Duodenal mucosa (tissue), 2 donors: ENCODE data around the gene SERPINB13.

Experiments
- H3K27ac ChIP-seq: one replicate; pipeline ENCODE4 v1.7.0; 2013; ENCODE audit warnings: low read depth, low read length
- H3K27me3 ChIP-seq, 2 donors: one replicate each; pipeline ENCODE4 v1.7.0; 2013; ENCODE audit warnings: low read length in 2 of 2, control low read depth in 1 of 2; ENCODE audit not compliant: insufficient read depth in 2 of 2, control insufficient read depth in 1 of 2
- H3K36me3 ChIP-seq, 2 donors: one replicate each; pipeline ENCODE4 v1.7.0; 2013; ENCODE audit warnings: low read length in 2 of 2, control low read depth in 1 of 2; ENCODE audit not compliant: insufficient read depth in 2 of 2, control insufficient read depth in 1 of 2
- H3K4me1 ChIP-seq, 2 donors: one replicate each; pipeline ENCODE4 v1.7.0; 2013; ENCODE audit warnings: low read length in 2 of 2, control low read depth in 1 of 2; ENCODE audit not compliant: insufficient read depth in 2 of 2, control insufficient read depth in 1 of 2
- H3K4me3 ChIP-seq, 2 donors: one replicate each; pipeline ENCODE4 v1.7.0; 2013; ENCODE audit warnings: low read length in 2 of 2, low read depth in 1 of 2
- H3K9ac ChIP-seq, 2 donors: one replicate each; pipeline ENCODE4 v1.7.0; 2013; ENCODE audit warnings: low read length in 2 of 2, low read depth in 1 of 2
- H3K9me3 ChIP-seq, 2 donors: one replicate each; pipeline ENCODE4 v1.7.0; 2013; ENCODE audit warnings: low read length in 2 of 2, control low read depth in 1 of 2; ENCODE audit not compliant: control insufficient read depth in 1 of 2

SERPINB13 gene

DNA sequence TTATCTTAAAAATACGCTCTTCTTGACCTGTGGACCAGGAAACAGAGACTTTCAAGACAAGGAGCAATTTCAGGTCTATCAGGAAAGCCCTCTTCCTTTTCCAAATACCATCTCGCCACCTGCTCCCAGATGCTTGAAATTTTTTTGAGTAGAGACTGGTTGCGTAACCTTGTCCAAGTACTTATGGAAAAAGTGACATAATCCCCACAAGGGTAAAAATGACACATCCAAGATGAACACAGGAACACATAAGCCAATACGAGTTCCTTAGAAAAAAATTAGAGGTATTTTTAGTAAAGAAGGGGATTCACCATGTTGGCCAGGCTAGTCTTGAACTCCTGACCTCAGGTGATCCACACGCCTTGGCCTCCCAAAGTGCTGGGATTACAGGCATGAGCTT is 1.8 kb downstream of the SERPINB13 start:
- H3K9me3 ChIP-seq, result no peaks in the 10 kb centered on the region
- H3K4me1 ChIP-seq, result no peaks in the 10 kb centered on the region
- no peak overlapping the region for H3K27ac ChIP-seq
- H3K27me3 ChIP-seq, result no peaks in the 10 kb centered on the region
- H3K9ac ChIP-seq, result no peak overlapping the region
- H3K4me3 ChIP-seq, result no peak overlapping the region
- H3K36me3 ChIP-seq, result no peaks in the 10 kb centered on the region

DNA sequence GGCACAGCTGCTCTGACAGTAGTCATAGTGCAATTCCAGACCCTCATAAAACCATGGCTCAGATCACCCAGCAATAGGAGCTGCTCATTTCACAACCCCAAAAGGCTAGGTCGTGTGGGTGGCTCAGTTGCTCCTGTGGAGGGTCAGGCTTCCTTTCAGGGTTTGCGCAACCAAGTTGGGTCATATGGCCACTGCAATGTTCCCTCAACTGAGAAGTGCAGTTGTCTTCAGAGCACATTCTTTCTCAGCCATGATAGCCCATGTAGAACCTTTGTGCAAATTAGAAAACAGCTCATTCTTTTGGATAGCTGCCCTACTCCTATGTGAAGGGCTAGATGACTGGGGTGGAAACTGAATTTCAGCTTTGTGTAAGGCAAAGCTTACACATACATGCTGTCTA is 3.2 kb downstream of the SERPINB13 start:
- no peaks in the 10 kb centered on the region for H3K36me3 ChIP-seq
- H3K27me3 ChIP-seq, result no peaks in the 10 kb centered on the region
- no peak overlapping the region for H3K9ac ChIP-seq
- H3K4me3 ChIP-seq, result no peak overlapping the region
- H3K4me1 ChIP-seq, result no peaks in the 10 kb centered on the region
- H3K27ac ChIP-seq, result no peak overlapping the region
- H3K9me3 ChIP-seq, result no peaks in the 10 kb centered on the region

DNA sequence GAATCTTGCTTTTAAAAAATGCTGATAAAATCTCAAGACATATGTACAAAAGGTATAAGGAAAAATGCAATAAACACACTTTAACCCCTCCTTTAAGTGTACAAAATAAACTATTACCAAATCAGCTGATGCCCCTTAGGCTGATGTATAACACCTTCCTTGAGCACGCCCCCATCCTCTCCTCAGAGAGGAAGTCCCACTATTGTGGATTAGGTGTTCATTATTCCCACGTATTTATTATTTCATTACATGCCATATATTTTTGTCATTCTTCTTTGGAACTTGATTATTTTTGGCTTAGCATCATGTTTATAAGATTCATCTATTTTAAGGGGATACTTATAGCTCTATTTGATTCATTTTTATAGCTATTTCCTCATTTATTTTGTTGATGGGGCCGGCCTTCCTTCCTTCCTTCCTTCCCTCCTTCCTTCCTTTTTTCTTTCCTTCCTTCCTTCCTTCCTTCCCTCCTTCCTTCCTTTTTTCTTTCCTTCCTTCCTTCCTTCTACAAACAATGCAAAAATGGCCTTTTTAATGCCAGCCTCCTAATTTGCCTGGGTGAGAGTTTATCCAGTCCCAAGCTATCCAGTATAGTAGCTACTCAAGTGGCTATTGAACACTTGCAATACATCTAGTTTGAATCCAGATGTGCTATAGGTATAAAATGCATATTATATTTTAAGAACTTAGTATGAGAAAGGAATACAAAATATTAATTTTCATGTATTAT is 4.0 kb downstream of the SERPINB13 start:
- Histone ChIP-seq H3K4me1 (no peaks in the 10 kb centered on the region), H3K36me3 (no peaks in the 10 kb centered on the region), H3K9me3 (no peaks in the 10 kb centered on the region), H3K9ac (no peak overlapping the region), H3K27ac (no peak overlapping the region), H3K27me3 (no peaks in the 10 kb centered on the region), H3K4me3 (no peak overlapping the region)

DNA sequence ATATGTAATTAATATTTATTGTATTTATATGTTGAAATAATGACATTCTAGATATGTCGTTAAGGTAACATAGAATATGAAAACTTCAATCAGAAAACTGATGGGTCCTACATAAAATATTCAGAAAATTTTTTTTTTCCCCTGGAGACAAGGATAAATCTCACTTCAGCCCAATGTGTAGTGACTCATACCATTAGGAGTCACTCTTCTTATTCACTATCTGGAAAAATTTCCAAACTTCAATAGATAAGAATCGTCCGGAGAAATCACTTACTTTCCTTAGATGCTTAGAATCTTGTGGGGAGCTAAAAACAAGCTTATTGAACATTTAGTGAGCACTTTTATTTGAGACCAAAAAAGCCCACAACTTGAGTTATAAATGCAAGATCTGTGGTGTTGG is 4.6 kb downstream of the SERPINB13 start:
- no peak overlapping the region for H3K4me3 ChIP-seq
- H3K36me3 ChIP-seq, result no peaks in the 10 kb centered on the region
- no peaks in the 10 kb centered on the region for H3K9me3 ChIP-seq
- no peaks in the 10 kb centered on the region for H3K27me3 ChIP-seq
- H3K9ac ChIP-seq, result no peak overlapping the region
- no peak overlapping the region for H3K27ac ChIP-seq
- no peaks in the 10 kb centered on the region for H3K4me1 ChIP-seq

DNA sequence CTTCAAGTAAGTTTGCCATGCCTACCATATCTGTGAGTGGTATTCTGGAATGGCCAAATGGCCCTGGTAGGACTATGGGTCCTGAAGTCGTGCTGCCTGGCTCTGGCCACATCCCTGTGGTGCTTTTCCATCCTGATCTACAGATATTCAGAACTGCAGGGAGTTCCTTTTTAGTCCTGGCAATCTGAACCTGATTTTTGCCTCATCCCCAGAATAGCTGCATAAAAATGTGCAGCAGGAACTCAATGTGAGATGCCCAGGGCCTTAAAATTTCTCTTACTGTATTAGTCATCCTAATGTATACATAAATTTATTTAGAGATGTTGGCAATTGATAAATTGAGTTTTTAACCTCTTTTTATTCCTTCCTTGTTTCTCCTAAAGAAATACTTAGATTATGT is 5.3 kb downstream of the SERPINB13 start:
- H3K36me3 ChIP-seq, result no peaks in the 10 kb centered on the region
- no peaks in the 10 kb centered on the region for H3K27me3 ChIP-seq
- H3K9me3 ChIP-seq, result no peaks in the 10 kb centered on the region
- H3K9ac ChIP-seq, result no peak overlapping the region
- no peak overlapping the region for H3K27ac ChIP-seq
- no peaks in the 10 kb centered on the region for H3K4me1 ChIP-seq
- H3K4me3 ChIP-seq, result no peak overlapping the region

DNA sequence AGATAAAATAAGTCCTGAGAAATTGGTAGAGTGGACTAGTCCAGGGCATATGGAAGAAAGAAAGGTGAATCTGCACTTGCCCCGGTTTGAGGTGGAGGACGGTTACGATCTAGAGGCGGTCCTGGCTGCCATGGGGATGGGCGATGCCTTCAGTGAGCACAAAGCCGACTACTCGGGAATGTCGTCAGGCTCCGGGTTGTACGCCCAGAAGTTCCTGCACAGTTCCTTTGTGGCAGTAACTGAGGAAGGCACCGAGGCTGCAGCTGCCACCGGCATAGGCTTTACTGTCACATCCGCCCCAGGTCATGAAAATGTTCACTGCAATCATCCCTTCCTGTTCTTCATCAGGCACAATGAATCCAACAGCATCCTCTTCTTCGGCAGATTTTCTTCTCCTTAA is 9.8 kb downstream of the SERPINB13 start:
- H3K9ac ChIP-seq, result no peak overlapping the region
- H3K27me3 ChIP-seq, result no peaks in the 10 kb centered on the region
- no peak overlapping the region for H3K27ac ChIP-seq
- no peak overlapping the region for H3K4me3 ChIP-seq
- no peaks in the 10 kb centered on the region for H3K36me3 ChIP-seq
- H3K9me3 ChIP-seq, result no peaks in the 10 kb centered on the region
- H3K4me1 ChIP-seq, result no peaks in the 10 kb centered on the region

DNA sequence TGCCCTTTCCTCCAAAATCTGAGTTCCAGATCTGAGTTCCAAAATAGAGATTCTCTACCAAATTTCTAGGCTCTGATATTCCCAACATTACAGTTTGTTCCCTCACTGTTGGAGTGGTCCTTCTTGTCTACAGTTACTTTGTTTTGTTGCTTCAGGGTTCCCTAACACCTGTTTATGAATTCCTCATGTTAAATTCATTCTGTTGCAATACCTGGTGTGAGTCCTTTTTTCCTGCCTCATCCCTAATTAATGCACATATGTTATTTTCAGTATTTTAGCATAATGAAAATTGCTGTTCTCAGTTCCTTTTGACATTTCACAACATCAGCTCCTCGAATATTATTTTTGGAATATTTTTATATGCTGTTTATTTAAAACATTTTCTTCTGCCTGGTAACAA is 16.2 kb downstream of the SERPINB13 start:
- Histone ChIP-seq H3K4me3 (no peak overlapping the region), H3K27me3 (no peaks in the 10 kb centered on the region), H3K9ac (no peak overlapping the region), H3K4me1 (no peaks in the 10 kb centered on the region), H3K27ac (no peak overlapping the region), H3K36me3 (no peaks in the 10 kb centered on the region), H3K9me3 (no peaks in the 10 kb centered on the region)

- Histone ChIP-seq H3K27ac (no peak overlapping the region), H3K9ac (no peak overlapping the region), H3K9me3 (no peaks in the 10 kb centered on the region), H3K36me3 (no peaks in the 10 kb centered on the region), H3K27me3 (no peaks in the 10 kb centered on the region), H3K4me3 (no peak overlapping the region), H3K4me1 (no peaks in the 10 kb centered on the region)
These were observed 16.6 kb downstream of the SERPINB13 start for GRCh38 chr18:63603772-63604171.

DNA sequence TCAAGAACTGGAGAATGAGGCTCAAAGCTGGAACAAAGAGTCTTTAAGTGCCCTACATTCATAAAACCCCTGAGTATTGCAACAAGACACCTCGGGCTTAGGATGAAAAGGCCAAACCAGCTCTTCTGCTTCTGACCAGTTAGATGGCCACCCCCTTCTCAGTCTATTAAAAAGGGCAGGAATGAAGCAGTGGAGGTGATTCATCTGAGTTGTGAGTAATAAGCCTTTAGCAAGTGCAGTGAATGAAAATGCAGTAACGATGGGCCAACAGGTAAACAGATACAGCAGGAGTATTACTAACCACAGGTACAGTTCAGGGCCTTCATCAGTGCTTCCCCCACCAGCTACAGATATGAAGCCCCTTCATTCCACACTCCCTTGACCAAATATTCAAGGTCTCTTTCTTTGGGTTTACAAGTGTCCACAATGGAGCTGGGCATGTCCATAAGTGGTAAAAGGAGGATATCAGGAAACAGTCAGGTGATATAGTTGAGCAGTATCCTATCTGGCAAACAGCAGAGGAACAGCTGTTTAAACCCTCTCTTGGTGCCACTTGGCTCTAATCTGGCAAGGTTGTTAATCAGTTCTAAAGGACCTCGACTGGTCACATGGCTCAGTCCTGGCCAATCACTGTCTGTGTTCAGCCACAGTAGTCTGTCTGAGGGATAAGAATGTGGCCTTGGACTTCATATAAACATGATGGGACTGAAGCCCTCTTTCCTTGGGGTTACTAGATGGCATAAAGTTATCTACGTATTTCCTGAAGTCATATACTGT is 17.8 kb downstream of the SERPINB13 start:
- Histone ChIP-seq H3K4me1 (no peaks in the 10 kb centered on the region), H3K27me3 (no peaks in the 10 kb centered on the region), H3K9ac (no peak overlapping the region), H3K27ac (no peak overlapping the region), H3K9me3 (no peaks in the 10 kb centered on the region), H3K36me3 (no peaks in the 10 kb centered on the region), H3K4me3 (no peak overlapping the region)

DNA sequence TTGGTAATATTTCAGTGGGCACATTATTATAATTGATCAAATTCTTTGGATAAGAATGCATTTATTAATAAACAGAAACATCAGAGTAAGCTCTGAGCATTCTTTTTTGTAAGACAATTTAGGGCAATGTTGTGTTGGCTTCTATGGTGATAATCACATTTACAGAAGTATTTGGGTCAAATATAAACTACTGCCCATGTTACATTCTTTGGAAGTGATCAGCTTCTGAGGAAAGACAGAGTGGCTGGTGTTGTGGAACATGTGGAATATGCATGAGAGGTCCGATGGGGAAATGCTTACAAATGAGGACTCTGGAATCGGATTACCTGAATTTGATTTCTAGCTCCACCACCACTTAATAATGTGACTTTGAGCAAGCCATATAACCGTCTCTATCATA is 19.4 kb downstream of the SERPINB13 start:
- H3K9ac ChIP-seq, result no peak overlapping the region
- H3K9me3 ChIP-seq, result no peaks in the 10 kb centered on the region
- no peaks in the 10 kb centered on the region for H3K36me3 ChIP-seq
- no peaks in the 10 kb centered on the region for H3K27me3 ChIP-seq
- H3K4me1 ChIP-seq, result no peaks in the 10 kb centered on the region
- no peak overlapping the region for H3K27ac ChIP-seq
- no peak overlapping the region for H3K4me3 ChIP-seq
